Nephron progenitor cell (in vitro differentiated cells): ENCODE measurements around the gene TBC1D1.

Source experiments
- DNase-seq: peaks from one replicate; pipeline ENCODE4 v3.0.0; 2021
- H3K27ac Mint-ChIP-seq: 2 replicates; pipeline ENCODE4 v1.8.0; 2021; ENCODE audit warnings: mild to moderate bottlenecking, moderate library complexity, mixed read lengths
- H3K27me3 Mint-ChIP-seq: 2 replicates; pipeline ENCODE4 v1.8.0; 2021; ENCODE audit warnings: mild to moderate bottlenecking, low read depth, mixed read lengths; ENCODE audit not compliant: poor library complexity
- H3K36me3 Mint-ChIP-seq: 2 replicates; pipeline ENCODE4 v1.8.0; 2021; ENCODE audit warnings: low read depth, mixed read lengths
- H3K4me1 Mint-ChIP-seq: 2 replicates; pipeline ENCODE4 v1.8.0; 2021; ENCODE audit warnings: mixed read lengths
- H3K4me3 Mint-ChIP-seq: 2 replicates; pipeline ENCODE4 v1.8.0; 2021; ENCODE audit warnings: mild to moderate bottlenecking, moderate library complexity, mixed read lengths
- H3K9me3 Mint-ChIP-seq: 2 replicates; pipeline ENCODE4 v1.8.0; 2021; ENCODE audit warnings: mild to moderate bottlenecking, moderate library complexity, mixed read lengths
- CTCF ChIP-seq: fragments of 200-600 bp; sonication (generic); IDR thresholded peaks from 2 replicates; pipeline ENCODE4 v1.5.0; 2021; ENCODE audit warnings: antibody characterized with exemption

Gene TBC1D1

DNA sequence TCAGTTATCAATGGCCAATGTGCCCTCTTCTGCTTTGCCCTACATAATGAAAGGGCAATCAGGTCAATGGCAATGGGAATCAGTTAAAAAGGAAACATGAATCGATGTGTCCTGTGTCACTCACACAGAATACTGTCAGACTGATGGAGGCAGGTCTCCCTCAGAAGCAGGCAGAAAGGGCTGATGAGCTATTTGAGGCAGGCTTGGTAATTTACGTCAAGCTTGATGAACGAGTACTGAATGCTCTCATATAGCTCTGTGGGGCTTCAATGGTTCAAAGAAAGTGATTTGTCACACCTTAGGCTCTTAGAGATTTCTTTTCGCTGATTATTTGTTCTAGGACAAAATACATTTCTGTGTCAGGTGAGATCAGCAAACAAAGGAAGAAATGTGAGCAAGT lies 22.6 kb upstream of the TBC1D1 start:
- no peak for DNase-seq
- no peak for TF ChIP-seq CTCF
- Mint-ChIP-seq H3K4me1 (peaks cover 7% of the 10 kb centered on the region), H3K27ac (peak overlapping the region; percentile 17), H3K9me3 (peaks cover 4% of the 10 kb centered on the region), H3K4me3 (no peak overlapping the region), H3K36me3 (peaks cover 28% of the 10 kb centered on the region), H3K27me3 (no peaks in the 10 kb centered on the region)

DNA sequence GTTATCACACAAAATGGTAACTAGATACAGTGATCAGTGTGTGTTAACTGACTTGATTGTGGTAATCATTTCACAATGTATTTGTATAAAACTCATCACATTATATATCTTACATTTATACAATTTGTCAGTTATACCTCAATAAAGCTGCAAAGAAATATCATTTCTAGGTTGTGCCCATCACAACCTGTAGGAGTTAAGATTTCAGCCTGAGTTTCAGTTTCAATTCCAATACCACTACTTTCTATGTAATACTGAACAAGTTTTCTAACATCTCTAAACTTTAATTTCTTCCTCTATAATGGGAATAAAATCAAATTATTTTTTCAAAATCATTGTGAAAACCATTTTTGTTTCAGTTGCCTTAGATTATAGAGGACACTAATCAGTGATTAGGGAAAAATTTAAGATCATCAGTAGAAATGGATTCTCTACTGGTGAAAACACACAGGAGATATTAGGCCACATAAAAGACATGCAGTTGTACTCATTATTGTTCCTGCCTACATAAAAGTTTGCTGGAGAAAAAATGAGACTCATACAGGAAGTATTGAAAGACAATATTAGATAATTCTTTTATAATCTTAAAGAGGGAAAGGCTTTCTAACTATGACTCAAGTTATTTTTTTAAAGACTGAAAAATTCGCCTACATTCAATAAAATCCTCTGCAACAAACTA lies 18.4 kb upstream of the TBC1D1 start:
- no peaks in the 10 kb centered on the region for H3K27me3 Mint-ChIP-seq
- TF ChIP-seq CTCF, result no peak
- H3K4me1 Mint-ChIP-seq, result peaks cover 18% of the 10 kb centered on the region
- H3K9me3 Mint-ChIP-seq, result no peaks in the 10 kb centered on the region
- H3K4me3 Mint-ChIP-seq, result no peak overlapping the region
- no peak for DNase-seq
- H3K36me3 Mint-ChIP-seq, result peaks cover 6% of the 10 kb centered on the region
- H3K27ac Mint-ChIP-seq, result no peak overlapping the region

GRCh38 chr4:37873386-37873785 lies 17.5 kb upstream of the TBC1D1 start:
- H3K4me1 Mint-ChIP-seq, result peaks cover 14% of the 10 kb centered on the region
- no peaks in the 10 kb centered on the region for H3K36me3 Mint-ChIP-seq
- no peak for TF ChIP-seq CTCF
- H3K27ac Mint-ChIP-seq, result no peak overlapping the region
- no peak overlapping the region for H3K4me3 Mint-ChIP-seq
- no peak for DNase-seq
- H3K9me3 Mint-ChIP-seq, result no peaks in the 10 kb centered on the region
- H3K27me3 Mint-ChIP-seq, result peaks cover 3% of the 10 kb centered on the region

DNA sequence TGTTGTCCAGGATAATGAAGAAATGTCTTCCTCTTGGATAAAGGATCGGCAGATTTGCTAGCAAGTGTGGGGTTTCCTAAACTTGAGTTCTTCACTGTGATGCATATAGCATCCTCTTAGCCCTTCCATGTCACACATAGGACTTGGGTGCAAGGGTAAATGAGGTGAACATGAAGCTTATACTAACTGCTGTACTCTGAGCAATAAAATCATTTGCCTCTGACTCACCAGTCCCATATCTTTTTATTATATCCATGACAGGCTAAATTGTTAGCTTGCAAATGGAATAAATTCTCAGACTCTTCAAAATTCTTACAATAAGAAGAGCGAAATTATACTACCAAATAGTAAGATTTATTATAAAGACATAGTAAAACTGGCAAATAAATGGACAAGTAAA lies 14.7 kb upstream of the TBC1D1 start:
- H3K4me3 Mint-ChIP-seq, result no peak overlapping the region
- H3K9me3 Mint-ChIP-seq, result no peaks in the 10 kb centered on the region
- peaks cover 3% of the 10 kb centered on the region for H3K27me3 Mint-ChIP-seq
- no peaks in the 10 kb centered on the region for H3K36me3 Mint-ChIP-seq
- TF ChIP-seq CTCF, result no peak
- no peak overlapping the region for H3K27ac Mint-ChIP-seq
- no peak for DNase-seq
- H3K4me1 Mint-ChIP-seq, result peaks cover 12% of the 10 kb centered on the region

DNA sequence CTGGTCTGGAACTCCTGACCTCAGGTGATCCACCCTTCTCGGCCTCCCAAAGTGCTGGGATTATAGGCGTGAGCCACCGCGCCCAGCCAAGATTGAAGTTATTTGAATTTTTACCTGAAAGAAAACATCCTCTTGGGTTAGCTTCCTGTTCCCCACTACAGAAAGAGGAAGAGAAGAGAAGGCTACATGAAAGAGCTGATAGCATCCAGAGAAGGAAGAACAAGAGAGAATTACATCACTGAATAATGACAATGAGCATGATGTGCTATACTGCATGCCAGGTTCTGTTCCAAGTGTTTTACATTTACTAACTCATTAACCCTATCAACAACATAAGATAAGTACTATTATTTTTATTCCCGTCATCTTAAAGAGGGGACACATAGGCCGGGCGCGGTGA lies 11.5 kb upstream of the TBC1D1 start:
- TF ChIP-seq CTCF, result no peak
- Mint-ChIP-seq H3K27me3 (peaks cover 21% of the 10 kb centered on the region), H3K36me3 (no peaks in the 10 kb centered on the region), H3K4me1 (peaks cover 12% of the 10 kb centered on the region), H3K27ac (no peak overlapping the region), H3K9me3 (no peaks in the 10 kb centered on the region), H3K4me3 (no peak overlapping the region)
- DNase-seq, result no peak

DNA sequence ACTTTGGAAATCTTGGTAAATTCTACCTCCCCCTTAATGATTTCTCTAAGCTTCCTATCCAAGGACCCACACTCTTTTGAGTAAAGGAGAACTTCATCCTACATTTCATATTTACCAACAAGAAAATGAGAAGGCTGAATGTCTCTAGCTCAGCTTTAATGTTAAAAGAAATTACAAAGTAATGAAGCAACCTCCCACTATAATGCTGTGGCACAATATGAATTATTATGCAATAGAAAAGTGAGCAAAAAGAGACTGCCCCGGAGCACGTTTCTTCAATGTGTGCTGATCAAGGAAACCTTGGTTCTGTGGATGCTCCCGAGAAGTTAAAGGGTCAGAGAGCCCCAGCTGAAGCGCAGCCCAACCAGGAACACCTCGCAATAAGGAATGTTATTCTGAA lies 9.1 kb upstream of the TBC1D1 start:
- Mint-ChIP-seq H3K27ac (no peak overlapping the region), H3K4me1 (peaks cover 7% of the 10 kb centered on the region), H3K4me3 (no peak overlapping the region), H3K36me3 (no peaks in the 10 kb centered on the region), H3K9me3 (no peaks in the 10 kb centered on the region), H3K27me3 (peaks cover 45% of the 10 kb centered on the region)
- no peak for DNase-seq
- no peak for TF ChIP-seq CTCF
